Smooth muscle cell of trachea (primary cell): ENCODE data around the gene SENP1. TPM values are rescaled to one million over a fixed set of nuclear protein-coding genes. Genes with fewer than 3 reads are reported as not detected.

Experiments
- total RNA-seq: library from RNA; depleted of rRNA; stranded (reverse); fragments of >200 nt; gene quantifications from 2 replicates; pipeline ENCODE4 v1.2.1, GENCODE V29; 2014

The SENP1 gene
- 18.3 and 19.4 TPM in 2 replicates for total RNA-seq

DNA sequence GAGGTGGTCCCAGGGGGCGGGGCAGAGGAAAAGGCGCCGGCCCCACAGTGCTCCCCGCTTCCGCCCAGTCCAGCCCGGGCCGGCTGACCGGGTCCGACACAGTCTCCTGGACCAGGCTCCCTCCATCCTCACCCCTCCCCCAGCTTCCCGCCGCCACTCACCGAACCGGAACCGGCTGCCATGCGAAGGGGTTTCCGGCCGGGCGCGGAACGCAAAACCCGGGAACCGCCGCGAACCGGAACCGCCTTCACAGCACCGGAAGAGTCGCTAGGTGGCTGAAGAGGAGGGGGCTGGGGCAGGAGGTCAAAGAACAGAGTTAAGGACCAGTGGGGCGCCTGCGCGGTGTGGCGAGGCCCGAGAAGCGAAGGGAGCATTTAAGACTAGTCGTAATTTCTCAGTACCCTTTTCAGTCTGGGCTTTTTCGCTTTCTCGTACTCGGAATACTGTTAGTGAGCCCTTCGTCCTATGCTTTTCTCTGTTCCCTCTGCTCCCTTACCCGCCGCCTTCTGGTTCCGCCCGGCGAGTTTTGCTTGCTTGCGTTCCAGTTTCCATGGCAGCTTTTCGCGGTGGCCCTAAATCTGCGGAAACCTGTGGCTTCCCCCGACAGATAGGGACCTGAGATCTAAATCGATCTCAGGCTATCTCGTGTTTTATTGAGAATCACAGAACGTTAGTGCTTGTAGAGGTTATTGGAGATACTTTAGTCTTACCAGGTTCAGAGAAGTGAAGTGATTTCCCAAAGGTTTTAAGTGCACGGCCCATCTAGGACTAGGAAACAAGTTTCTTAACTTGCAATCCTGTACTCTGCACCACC, at the start of gene SENP1:
Gene SENP1, minus strand, starts transcription at position 213 of the 814 bp plus-strand sequence. CDS start 4,607 bp downstream, outside the sequence.

DNA sequence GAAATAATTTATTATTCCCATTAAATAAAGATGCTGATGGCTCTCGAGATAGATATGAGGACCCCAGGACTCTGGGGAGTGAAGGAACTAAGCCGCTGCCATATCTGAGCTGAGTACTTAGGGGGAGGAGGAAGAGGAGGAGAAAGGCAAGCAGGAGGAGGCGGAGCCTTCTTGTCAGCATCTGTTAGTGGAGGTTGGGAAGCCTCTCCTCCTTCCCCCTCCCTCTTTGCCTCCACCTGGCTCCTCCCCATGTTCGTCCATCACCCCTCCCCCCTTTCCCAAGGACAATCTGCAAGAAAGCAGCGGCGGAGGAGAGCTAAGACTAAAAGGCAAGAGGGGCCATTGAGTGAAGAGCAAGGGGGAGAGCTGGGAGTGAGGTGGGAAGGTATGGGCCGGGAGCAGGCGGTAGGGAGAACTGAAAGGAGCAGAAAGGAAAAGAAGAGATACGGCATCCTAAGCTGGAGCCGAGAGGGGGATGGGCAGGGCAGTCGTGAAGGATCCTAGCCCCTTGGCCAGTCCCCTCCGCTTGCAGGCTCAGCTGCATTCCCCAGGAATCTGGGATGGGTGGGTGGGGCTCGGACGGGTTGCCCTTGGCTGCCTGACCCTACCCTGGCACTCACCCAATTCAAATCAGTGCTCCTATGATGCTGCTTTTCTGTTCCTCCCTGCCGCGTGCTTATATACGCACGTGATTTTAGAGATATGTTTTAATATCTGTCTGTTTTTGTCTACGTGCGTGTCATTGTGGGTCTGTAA, 13.4 kb upstream of the SENP1 start, which contains the start of gene PFKM:
Gene PFKM, plus strand, starts transcription at position 287 of the 756 bp plus-strand sequence. CDS start 3,411 bp downstream, outside the sequence.

DNA sequence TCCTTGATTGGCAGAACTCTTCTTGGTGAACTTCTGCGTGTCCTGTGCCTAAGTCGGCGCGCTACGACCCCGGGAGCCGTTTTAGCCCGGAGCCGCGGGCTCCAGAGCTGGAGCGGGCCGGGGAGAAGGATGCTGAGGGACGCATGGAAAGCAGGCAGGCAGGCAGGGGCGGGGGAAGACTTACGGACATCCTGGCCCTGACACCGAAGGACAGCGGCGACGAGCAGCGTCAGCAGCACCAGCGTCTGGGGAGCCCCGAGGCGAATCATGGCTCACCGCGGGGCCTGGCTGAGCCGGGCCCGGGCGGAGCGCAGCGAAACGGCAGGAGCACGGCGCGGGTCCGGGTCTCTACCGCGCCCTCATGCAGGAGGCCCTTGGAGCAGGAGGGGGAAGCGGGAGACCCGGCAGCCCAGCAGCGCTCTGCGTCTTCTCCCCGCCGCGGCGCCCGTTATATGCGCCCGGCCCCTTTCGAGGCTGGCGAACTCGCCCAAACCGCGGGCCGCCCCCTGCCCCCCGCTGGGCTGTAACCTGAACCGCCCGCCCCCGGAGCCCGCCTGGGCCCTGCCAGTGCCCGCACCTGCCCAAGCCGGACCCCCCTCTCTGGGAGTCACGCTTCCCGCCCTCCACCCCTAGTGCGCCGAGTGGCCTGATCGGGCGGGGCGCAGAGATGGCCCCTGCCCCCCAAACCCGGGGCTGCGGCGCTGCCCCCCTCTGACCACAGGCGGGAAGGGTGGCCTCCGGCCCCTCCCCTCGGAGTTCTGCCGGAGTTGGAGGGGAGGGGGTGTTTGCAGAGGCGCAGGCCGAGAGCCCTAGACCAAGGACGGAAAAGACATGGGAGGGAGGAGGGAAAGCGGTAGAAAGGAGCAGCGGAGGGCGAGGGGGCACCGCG, 101.6 kb downstream of the SENP1 start, which contains the start of gene COL2A1:
Gene COL2A1, minus strand, starts transcription at position 424 of the 889 bp plus-strand sequence. Its CDS starts 155 bp downstream, at position 269.

Other genes starting within 250 kb of the SENP1 start
- 6.5 and 17.0 TPM in 2 replicates for gene VDR, start 201.1 kb downstream of the SENP1 start, total RNA-seq
- 71.8 and 130 TPM in 2 replicates for gene TMEM106C, start 142.5 kb downstream of the SENP1 start, total RNA-seq
- gene COL2A1, start 101.6 kb downstream of the SENP1 start, total RNA-seq = under 0.01 and 0.15 TPM in 2 replicates
- 102 and 109 TPM in 2 replicates for gene PFKM, start 13.3 kb upstream of the SENP1 start, total RNA-seq
- gene ASB8, start 51.4 kb upstream of the SENP1 start, total RNA-seq = 24.3 and 34.6 TPM in 2 replicates
- gene CCDC184, start 77.6 kb upstream of the SENP1 start, total RNA-seq = 0.15 and 0.33 TPM in 2 replicates
- not detected in 2 replicates for gene OR10AD1, start 97.2 kb upstream of the SENP1 start, total RNA-seq
- 4.2 and 5.6 TPM in 2 replicates for gene ZNF641, start 244.8 kb upstream of the SENP1 start, total RNA-seq